Activated naive CD4-positive, alpha-beta T cell treated with anti-CD3 and anti-CD28 coated beads, Interleukin-2, amount 10 ng/mL, durations not matched to agents 7 days and 5 days (primary cell): ENCODE measurements around the gene NT5E.
A peak's percentile ranks its signal among the peaks of the same experiment; 100 is the strongest.

Experiments used
- CTCF ChIA-PET: fragments of 350-600 bp; sonication (Branson Sonifier 250); formaldehyde crosslinking; loops from one replicate; lab custom pipeline; 2021; ENCODE audit warnings: antibody characterized with exemption; lab: Charles Lee
- DNase-seq: peaks from one replicate; pipeline ENCODE4 v3.0.0-alpha.2; 2020
- H3K27ac Mint-ChIP-seq: one replicate; pipeline ENCODE4 v1.8.0; 2021; ENCODE audit warnings: mild to moderate bottlenecking, moderate library complexity, mixed read lengths
- H3K27me3 Mint-ChIP-seq: one replicate; pipeline ENCODE4 v1.8.0; 2021; ENCODE audit warnings: mild to moderate bottlenecking, mixed read lengths
- H3K36me3 Mint-ChIP-seq: one replicate; pipeline ENCODE4 v1.8.0; 2021; ENCODE audit warnings: mixed read lengths
- H3K4me1 Mint-ChIP-seq: one replicate; pipeline ENCODE4 v1.8.0; 2021; ENCODE audit warnings: mixed read lengths
- H3K4me3 Mint-ChIP-seq: one replicate; pipeline ENCODE4 v1.8.0; 2021; ENCODE audit warnings: mild to moderate bottlenecking, moderate library complexity, mixed read lengths
- H3K9me3 Mint-ChIP-seq: one replicate; pipeline ENCODE4 v1.8.0; 2021; ENCODE audit warnings: mixed read lengths

The NT5E gene

GRCh38 chr6:85458782-85459181 lies 8.9 kb downstream of the NT5E start:
- H3K27ac Mint-ChIP-seq: no peak overlapping the region
- DNase-seq: no peak
- H3K36me3 Mint-ChIP-seq: no peaks in the 10 kb centered on the region
- no peak overlapping the region for H3K4me3 Mint-ChIP-seq
- H3K9me3 Mint-ChIP-seq: no peaks in the 10 kb centered on the region
- H3K27me3 Mint-ChIP-seq: peaks cover 30% of the 10 kb centered on the region
- CTCF ChIA-PET: interaction anchor here (0.7 to 3.8 kb wide), 4 partner anchors 23 to 352 kb away, joined by 3 to 25 read pairs (median 3); no protein-coding TSS in a partner anchor
- peaks cover 53% of the 10 kb centered on the region for H3K4me1 Mint-ChIP-seq

GRCh38 chr6:85459224-85459901 lies 9.5 kb downstream of the NT5E start:
- H3K4me1 Mint-ChIP-seq: peaks cover 54% of the 10 kb centered on the region
- H3K36me3 Mint-ChIP-seq: no peaks in the 10 kb centered on the region
- CTCF ChIA-PET: interaction anchor here (0.7 to 3.8 kb wide), 5 partner anchors 8 to 351 kb away, joined by 3 to 25 read pairs (median 3); no protein-coding TSS in a partner anchor
- no peak overlapping the region for H3K4me3 Mint-ChIP-seq
- peaks cover 30% of the 10 kb centered on the region for H3K27me3 Mint-ChIP-seq
- no peak for DNase-seq
- no peak overlapping the region for H3K27ac Mint-ChIP-seq
- no peaks in the 10 kb centered on the region for H3K9me3 Mint-ChIP-seq

GRCh38 chr6:85460154-85460920 lies 10.5 kb downstream of the NT5E start:
- Mint-ChIP-seq H3K4me3 (no peak overlapping the region), H3K27ac (peak overlapping the region; percentile 89), H3K36me3 (no peaks in the 10 kb centered on the region), H3K27me3 (peaks cover 21% of the 10 kb centered on the region), H3K4me1 (peaks cover 62% of the 10 kb centered on the region), H3K9me3 (no peaks in the 10 kb centered on the region)
- DNase-seq: no peak
- CTCF ChIA-PET: interaction anchor here (1.1 to 3.8 kb wide), 2 partner anchors 9 to 23 kb away, joined by 3 to 25 read pairs; no protein-coding TSS in a partner anchor

- Mint-ChIP-seq H3K27me3 (peaks cover 15% of the 10 kb centered on the region), H3K27ac (peak overlapping the region; percentile 89), H3K36me3 (no peaks in the 10 kb centered on the region), H3K4me3 (no peak overlapping the region), H3K4me1 (peaks cover 69% of the 10 kb centered on the region), H3K9me3 (no peaks in the 10 kb centered on the region)
- CTCF ChIA-PET: interaction anchor here (0.9 to 2.2 kb wide), 4 partner anchors 12 to 106 kb away, joined by 4 to 12 read pairs (median 4); partner anchors contain the start of gene NT5E
- DNase-seq: peak; percentile 65
Measured at GRCh38 chr6:85460921-85461797, 11.3 kb downstream of the NT5E start.

GRCh38 chr6:85461798-85462170 lies 11.9 kb downstream of the NT5E start:
- Mint-ChIP-seq H3K27me3 (peaks cover 9% of the 10 kb centered on the region), H3K27ac (peak overlapping the region; percentile 89), H3K4me3 (no peak overlapping the region), H3K36me3 (no peaks in the 10 kb centered on the region), H3K4me1 (peaks cover 69% of the 10 kb centered on the region), H3K9me3 (no peaks in the 10 kb centered on the region)
- DNase-seq: no peak
- CTCF ChIA-PET: interaction anchor here (0.9 to 2.2 kb wide), 5 partner anchors 12 to 107 kb away, joined by 4 to 12 read pairs (median 5); partner anchors contain the start of gene NT5E

- no peaks in the 10 kb centered on the region for H3K36me3 Mint-ChIP-seq
- no peak overlapping the region for H3K27ac Mint-ChIP-seq
- H3K4me1 Mint-ChIP-seq: peaks cover 68% of the 10 kb centered on the region
- DNase-seq: no peak
- peaks cover 6% of the 10 kb centered on the region for H3K27me3 Mint-ChIP-seq
- no peak overlapping the region for H3K4me3 Mint-ChIP-seq
- CTCF ChIA-PET: interaction anchor here (2.2 kb wide), 2 partner anchors 13 to 21 kb away, joined by 12 read pairs; partner anchors contain the start of gene NT5E
- no peaks in the 10 kb centered on the region for H3K9me3 Mint-ChIP-seq
Measured at GRCh38 chr6:85462673-85463072, 12.8 kb downstream of the NT5E start.

GRCh38 chr6:85463621-85464259 lies 13.9 kb downstream of the NT5E start:
- peaks cover 57% of the 10 kb centered on the region for H3K4me1 Mint-ChIP-seq
- DNase-seq: no peak
- no peak overlapping the region for H3K4me3 Mint-ChIP-seq
- CTCF ChIA-PET: interaction anchor here (1.1 to 2.2 kb wide), 3 partner anchors 10 to 20 kb away, joined by 3 to 12 read pairs (median 10); partner anchors contain the start of gene NT5E
- no peaks in the 10 kb centered on the region for H3K9me3 Mint-ChIP-seq
- no peaks in the 10 kb centered on the region for H3K36me3 Mint-ChIP-seq
- no peak overlapping the region for H3K27ac Mint-ChIP-seq
- H3K27me3 Mint-ChIP-seq: peaks cover 14% of the 10 kb centered on the region

GRCh38 chr6:85464260-85464644 lies 14.4 kb downstream of the NT5E start:
- Mint-ChIP-seq H3K4me3 (no peak overlapping the region), H3K4me1 (peaks cover 53% of the 10 kb centered on the region), H3K9me3 (no peaks in the 10 kb centered on the region), H3K27ac (no peak overlapping the region), H3K27me3 (peaks cover 14% of the 10 kb centered on the region), H3K36me3 (no peaks in the 10 kb centered on the region)
- no peak for DNase-seq
- CTCF ChIA-PET: interaction anchor here (1.1 to 2.2 kb wide), 3 partner anchors 11 to 19 kb away, joined by 3 to 12 read pairs (median 10); partner anchors contain the start of gene NT5E

GRCh38 chr6:85464722-85465150 lies 14.9 kb downstream of the NT5E start:
- Mint-ChIP-seq H3K27me3 (peaks cover 14% of the 10 kb centered on the region), H3K27ac (peak overlapping the region; percentile 11)

GRCh38 chr6:85465762-85466161 lies 15.9 kb downstream of the NT5E start:
- Mint-ChIP-seq H3K27me3 (peaks cover 14% of the 10 kb centered on the region), H3K4me1 (peaks cover 41% of the 10 kb centered on the region), H3K27ac (no peak overlapping the region), H3K36me3 (no peaks in the 10 kb centered on the region), H3K9me3 (no peaks in the 10 kb centered on the region), H3K4me3 (no peak overlapping the region)
- CTCF ChIA-PET: no interaction called here
- no peak for DNase-seq

More at GRCh38 chr6:85464722-85465150, 14.9 kb downstream of the NT5E start:
- DNase-seq: no peak
- no peaks in the 10 kb centered on the region for H3K36me3 Mint-ChIP-seq
- peaks cover 49% of the 10 kb centered on the region for H3K4me1 Mint-ChIP-seq
- no peak overlapping the region for H3K4me3 Mint-ChIP-seq
- CTCF ChIA-PET: interaction anchor here (2.2 kb wide), 1 partner anchor 19 kb away, joined by 10 read pairs; no protein-coding TSS in a partner anchor
- no peaks in the 10 kb centered on the region for H3K9me3 Mint-ChIP-seq

GRCh38 chr6:85468326-85468725 lies 18.4 kb downstream of the NT5E start:
- CTCF ChIA-PET: interaction anchor here (1.7 kb wide), 1 partner anchor 14 kb away, joined by 12 read pairs; no protein-coding TSS in a partner anchor
- no peaks in the 10 kb centered on the region for H3K36me3 Mint-ChIP-seq
- no peak for DNase-seq
- H3K4me3 Mint-ChIP-seq: no peak overlapping the region
- peaks cover 12% of the 10 kb centered on the region for H3K27me3 Mint-ChIP-seq
- H3K27ac Mint-ChIP-seq: no peak overlapping the region
- H3K9me3 Mint-ChIP-seq: no peaks in the 10 kb centered on the region
- H3K4me1 Mint-ChIP-seq: peaks cover 21% of the 10 kb centered on the region

GRCh38 chr6:85469276-85470022 lies 19.6 kb downstream of the NT5E start:
- Mint-ChIP-seq H3K36me3 (no peaks in the 10 kb centered on the region), H3K27me3 (peaks cover 12% of the 10 kb centered on the region), H3K4me1 (peaks cover 14% of the 10 kb centered on the region), H3K27ac (no peak overlapping the region), H3K9me3 (no peaks in the 10 kb centered on the region), H3K4me3 (no peak overlapping the region)
- CTCF ChIA-PET: interaction anchor here (1.6 to 1.7 kb wide), 2 partner anchors 13 kb away, joined by 6 to 12 read pairs; no protein-coding TSS in a partner anchor
- no peak for DNase-seq
